GM18909 (cell line): ENCODE data around the gene SMIM36.
"Not testable (repeated sequence)": the region's sequence is repeated elsewhere in the genome, so short reads cannot be mapped to it uniquely, and the experiment has no call there.

Source experiments
- ATAC-seq: cut with Tn5 transposase; IDR thresholded peaks from one replicate; pipeline ENCODE4 v1.9.1; 2021; ENCODE audit warnings: mild to moderate bottlenecking; ENCODE audit not compliant: unreplicated experiment, poor library complexity

Gene SMIM36

DNA sequence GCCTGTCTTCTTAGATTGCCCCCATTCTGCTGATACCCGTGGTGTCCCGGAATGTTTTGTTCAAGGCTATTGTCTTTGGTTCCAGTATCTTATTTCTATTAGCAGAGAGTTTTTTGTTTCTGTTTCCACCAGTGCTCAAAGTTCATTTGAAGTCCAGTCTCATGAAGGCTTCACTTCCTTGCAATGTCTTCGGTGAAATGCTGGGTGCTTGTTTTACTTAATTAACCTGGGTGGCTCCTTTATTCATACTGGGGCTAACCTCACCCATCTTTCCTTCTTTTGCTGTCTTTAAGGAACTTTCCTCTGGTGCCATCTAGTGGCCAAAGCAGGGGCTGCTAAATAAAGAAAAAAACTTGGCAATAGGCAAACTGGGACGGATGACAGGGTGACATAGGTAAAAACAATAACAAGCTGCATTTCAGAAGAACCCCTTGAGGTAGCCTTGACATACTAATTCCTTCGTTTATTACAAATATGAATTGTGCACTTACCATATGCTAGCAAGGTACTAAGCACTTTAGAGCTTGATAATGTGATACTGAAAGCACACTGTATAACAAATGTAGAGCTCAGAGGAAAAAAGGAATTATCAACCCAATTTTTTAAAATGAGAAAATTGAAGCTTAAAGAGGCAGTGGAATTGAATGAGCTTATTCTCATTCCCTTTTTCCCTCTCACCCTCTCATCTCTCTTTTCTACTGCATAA is 2.8 kb upstream of the SMIM36 start:
- peak; percentile 89 for ATAC-seq

DNA sequence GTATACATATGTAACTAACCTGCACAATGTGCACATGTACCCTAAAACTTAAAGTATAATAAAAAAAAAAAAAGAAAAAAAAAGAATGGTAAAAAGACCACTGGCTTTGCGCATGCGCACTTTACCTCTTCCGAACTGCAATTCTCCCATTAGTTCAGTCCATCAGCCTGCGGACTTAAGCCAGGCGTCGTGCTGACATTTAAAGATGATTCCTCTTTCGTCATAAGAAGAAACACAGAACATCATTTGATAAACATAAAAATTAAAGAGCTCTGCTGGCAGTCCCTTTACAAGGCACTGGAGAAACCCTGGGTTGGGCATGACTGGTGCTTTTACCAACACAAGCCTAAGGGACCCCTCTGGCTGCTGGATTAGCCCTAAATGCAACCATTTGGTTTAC is 3.6 kb downstream of the SMIM36 start:
- not testable (repeated sequence) for ATAC-seq

DNA sequence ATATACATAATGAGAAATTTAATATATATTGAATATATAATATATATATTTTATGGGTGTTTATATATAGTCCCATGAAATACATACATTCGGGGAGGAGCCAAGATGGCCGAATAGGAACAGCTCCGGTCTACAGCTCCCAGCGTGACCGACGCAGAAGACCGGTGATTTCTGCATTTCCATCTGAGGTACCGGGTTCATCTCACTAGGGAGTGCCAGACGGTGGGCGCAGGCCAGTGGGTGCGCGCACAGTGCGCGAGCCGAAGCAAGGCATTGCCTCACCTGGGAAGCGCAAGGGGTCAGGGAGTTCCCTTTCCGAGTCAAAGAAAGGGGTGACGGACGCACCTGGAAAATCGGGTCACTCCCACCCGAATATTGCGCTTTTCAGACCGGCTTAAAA is 9.6 kb downstream of the SMIM36 start:
- not testable (repeated sequence) for ATAC-seq

DNA sequence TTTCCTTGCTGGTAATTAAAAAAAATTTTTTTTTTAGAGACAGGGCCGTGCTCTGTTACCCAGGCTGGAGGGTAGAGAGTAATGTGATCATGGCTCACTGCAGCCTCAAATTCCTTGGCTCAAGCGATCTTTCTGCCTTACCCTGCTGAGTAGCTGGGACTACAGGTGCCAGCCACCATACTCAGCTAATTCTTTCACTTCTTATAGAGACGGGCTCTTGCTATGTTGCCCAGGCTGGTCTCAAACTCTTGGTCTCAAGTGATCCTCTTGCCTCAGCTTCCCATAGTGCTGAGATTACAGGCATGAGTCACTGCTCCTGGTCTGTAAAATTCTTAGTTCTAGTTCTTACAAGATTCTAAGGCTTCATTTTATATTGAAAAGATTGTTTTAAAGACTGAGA is 11.1 kb downstream of the SMIM36 start:
- no peak for ATAC-seq

DNA sequence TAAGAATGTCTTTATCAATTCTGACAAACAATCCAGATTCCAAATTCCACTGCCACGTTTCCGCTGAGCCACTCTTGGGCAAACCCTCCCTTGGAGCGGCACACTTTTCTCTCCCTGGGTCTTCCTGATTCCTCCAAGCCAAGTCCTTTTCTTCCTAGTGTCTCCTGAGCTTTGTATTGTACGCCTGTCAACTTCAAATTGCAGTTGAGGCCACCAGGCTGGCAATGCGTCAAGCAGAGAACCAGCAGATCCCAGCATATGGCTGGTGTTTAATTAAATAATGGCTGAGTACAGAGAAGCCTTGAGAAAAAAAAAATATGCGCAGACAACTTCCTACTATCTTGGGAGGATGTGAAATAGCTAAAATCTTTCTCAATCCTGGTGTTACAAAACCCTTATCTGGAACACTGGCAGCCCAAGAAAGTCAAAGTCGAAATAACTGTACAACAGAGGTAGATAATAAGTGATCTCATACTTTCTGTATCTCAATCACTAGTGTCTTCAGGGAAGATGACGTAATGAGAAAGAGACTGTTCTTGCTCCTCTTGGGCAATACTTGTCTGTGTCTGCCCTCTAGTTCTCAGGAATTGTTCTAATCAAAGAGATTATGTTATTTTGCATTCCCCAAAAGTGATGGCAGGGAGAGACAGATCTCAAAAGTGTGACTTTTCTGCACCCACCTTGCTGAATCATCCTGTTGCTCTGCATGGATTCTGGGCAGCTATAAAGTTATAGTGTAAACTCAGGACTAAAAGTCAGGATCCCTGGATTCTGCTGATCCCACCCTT is 15.0 kb downstream of the SMIM36 start:
- no peak for ATAC-seq

DNA sequence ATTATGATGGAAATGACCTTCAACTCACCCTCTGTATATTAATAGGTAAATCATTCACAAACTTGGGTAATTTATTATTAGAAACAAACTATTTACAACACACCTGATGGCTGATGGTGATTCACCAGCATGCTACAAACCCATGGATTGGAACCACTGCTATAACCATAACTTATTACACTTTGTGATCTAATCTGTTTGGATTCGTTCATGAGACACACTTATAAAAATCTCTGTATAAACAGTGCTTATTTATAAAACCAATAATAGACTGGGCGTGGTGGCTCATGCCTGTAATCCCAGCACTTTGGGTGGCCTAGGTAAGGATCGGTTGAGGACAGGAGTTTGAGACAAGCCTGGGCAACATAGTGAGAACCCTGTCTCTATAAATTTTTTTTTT is 16.0 kb downstream of the SMIM36 start:
- ATAC-seq = no peak

DNA sequence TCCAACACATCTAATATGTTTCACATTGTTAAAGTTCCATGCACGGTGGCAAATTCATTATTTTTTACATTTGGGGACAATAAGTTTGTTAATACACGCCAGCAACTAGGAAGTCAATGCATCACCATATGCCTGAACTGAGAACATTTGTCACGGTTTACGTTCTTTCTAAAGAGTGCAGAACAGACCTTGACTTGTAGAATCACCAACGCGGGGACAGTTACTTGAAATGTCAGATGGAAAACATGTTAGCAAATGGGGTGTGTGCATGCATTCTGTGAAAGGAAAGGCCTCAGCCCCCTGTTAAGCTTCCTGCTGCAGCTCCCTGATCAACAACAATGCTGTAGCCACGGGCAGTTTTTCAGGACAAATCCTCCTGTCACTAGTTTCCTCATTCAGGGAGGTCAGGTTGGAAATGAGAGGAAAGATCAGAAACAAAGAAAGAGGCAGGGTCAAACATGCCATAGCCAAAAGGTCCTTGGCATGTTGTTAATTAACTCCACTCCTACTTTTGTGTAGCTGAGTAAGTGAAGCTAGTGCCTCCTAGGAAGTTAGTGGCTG is 18.4 kb downstream of the SMIM36 start:
- ATAC-seq = no peak

DNA sequence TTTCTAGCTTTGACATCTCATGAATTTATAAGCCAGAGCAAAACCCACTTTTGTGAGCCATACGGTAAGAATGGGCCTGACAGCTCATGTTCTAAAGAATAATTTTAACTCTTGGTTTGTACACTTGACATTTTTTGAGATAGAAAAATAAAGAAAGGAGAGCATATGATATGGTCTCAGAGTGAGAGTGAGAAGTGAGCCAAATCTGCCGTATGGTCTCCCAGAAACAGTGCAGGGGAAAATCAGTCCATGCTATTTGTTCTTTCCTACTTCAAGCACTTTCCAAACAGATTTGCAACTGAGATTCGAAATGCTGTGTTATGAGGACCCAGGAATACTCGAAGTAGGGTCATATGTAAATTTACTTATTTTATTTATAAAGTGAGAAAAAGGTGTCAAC is 20.9 kb downstream of the SMIM36 start:
- no peak for ATAC-seq

DNA sequence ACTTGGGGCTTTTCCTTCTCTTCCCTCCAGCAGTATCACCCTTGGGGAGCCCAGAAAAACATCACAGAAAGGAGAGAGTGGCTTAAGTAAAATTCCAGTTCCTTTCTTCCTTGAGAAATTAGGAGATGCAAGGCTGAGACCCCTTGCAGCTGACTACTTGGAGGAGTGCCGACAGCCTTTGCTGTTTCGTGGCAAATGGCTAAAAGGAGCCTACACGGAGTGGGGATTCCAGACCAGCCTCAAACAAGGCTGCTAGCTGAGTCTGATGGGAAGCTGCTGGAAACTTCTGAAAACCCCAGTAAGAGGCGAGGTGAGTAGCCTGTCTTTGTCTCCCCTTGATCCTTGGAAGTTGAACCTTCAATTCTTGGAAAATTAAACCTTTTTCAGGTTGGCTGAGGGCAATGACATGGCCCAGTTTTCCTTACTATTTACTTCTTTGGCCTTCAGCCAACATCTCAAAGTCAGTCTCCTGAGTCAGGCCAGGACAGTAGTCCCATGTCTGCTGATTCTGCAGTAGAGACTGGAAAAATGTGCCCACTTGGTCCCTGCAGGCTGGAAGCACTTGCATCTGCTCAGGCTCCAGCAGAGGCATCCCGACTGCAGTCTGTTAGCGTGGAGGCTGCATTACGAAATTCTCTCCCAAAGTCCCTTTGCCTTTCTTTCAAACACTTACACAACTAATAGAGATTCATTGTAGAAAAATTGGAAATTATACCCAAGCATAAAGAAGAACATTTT is 23.4 kb downstream of the SMIM36 start:
- no peak for ATAC-seq

DNA sequence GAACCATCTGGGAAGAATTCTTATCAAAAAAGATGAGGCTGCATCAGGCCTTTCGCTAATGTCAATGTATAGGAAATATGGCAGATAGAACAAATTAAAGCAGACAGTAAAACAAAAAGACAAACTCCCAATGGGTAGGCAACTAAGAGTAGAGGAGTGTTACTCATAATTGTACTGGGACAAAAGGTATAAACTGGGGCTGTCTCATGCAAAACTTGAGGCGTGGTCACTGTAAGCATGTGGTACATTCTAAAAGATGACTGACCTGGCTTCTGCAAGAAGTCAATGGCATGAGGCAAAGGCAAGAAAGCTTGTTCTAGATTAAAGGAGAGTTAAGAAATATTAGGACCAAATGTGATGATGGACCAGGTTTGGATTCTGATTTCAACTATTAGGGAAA is 26.7 kb downstream of the SMIM36 start:
- ATAC-seq = no peak

DNA sequence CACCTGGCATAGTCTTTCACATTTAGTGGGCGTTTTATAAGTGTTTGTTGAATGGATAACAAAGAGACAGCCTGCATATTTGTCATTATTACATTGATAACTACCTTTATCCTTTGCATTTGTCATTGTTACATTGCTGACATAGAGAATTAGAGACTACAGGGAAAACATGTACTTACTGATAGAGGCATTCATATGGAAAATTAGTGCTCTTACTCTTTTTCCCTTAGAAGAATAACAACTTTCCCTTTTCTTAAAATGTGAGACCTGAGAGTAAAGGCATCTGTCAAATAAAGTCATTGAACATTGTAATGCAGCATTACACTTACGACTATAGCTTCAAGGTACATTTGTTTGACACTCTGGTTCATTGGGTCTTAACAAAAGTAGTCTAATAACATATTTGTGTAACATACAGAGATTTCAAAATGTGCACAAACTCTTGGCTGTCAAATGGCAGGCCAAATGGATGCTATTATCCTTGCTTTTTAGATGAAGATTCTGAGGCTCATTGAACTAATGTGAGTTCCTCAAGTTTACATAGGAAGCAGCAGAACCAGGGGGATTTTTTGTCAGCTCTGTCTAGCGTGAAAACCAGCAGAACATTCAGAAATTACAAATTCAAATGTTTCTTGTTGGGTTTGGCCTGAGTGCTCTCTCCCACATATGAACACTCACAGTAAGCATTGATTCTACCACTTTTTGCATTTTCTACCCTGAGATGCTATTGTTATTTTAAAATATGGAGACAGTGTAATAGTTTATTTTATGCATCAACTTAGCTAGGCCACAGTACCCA is 28.5 kb downstream of the SMIM36 start:
- no peak for ATAC-seq

DNA sequence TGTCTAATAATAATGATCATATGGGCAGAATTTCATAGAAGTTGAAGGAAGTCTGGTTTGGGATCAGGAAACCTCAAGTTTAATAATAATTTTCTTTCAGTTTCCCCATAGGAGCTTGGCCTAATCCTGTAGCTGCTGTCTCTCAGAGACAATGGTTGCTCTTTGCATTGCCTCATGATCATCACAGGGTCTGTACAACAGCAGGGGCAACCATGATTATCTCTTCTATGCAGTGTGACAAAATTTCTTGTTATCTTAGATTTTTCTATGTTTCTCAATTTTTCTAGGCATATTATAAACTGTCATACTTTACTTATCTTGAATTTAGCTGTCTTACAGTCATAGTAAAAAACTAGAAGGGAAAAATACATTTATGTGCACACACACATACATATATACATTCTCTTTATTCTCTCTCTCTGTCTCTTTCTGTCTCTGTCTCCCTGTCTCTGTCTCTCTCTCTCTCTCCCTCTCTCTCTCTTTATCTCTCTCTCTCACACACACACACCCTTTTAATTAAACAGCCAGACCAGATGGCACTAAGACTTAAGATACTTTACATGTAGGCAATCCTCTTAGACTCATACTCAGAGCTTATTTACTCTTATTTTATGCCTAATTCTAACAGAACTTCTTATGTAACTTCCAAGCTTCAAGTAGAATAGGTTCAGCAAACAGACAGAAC is 30.5 kb downstream of the SMIM36 start:
- ATAC-seq = no peak

DNA sequence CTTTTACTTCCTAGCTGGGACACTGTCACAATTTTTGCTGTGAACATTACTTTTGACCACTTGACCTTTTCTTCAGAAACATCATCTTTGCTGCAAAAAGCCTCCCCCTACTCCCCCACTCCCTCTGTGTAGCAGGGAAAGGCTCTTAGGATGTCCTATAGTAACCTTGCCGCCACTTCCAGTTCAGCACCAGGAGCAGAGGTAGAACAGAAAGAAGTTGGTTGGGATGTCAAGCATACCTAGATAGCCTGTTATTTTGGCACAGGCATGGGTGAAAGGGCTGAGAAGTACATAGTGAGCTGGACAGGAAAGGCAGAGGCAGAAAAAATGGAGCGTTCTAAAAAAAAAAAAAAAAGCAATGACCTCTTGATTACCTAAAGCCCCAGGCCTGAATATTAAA is 31.3 kb downstream of the SMIM36 start:
- ATAC-seq = no peak

DNA sequence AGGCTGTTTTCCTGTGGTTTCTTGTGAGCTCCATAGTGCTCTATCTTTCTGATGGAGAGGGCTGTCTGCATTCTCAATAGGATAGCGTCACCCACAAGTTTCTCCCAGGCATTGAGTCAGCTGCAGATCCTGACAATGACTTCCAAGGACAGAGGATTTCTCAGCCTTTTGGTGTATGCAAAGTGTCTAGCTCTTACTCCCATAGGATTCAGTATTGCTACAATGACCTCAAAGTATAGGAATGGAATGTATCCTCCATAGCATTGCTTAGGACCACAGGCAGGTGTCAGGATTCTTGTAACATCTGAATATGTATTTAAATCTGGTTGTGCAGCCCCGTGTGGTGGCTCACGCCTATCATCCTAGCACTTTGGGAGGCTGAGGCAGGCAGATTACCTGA is 32.3 kb downstream of the SMIM36 start:
- no peak for ATAC-seq

DNA sequence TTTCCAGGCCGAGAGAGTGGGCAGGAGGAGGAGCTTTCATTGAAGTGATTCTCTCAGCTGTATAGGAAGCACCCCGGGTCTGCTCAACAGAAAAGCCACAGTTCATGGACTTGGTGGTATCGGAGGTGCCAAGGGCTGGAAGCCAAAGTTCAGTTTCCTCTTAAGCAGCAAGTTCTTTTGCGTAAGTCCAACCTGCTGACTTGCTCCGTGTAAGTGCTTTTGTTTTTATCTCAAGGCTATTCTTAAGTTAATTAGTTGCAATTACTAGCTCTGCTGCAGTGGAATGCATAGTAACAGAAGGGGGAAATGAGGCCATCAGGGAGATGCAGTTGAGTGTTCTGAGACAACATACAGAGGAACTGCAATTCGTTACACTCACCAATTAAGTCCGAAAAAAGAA is 44.6 kb downstream of the SMIM36 start:
- ATAC-seq = no peak

DNA sequence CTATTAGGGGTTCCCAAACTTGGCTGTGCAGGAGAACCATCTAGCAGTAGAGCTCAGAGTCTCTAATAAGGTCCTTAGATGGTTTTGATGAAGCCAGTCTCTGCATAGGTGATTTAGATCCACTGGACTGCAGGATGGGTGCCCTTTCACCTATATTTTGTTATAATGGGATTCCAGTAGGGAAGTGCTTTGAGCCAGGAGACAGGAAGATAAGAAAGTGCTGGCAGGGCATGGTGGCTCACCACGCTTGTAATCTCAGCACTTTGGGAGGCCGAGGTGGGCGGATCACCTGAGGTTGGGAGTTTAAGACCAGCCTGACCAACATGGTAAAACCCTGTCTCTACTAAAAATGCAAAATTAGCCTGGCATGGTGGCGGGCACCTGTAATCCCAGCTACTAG is 45.5 kb downstream of the SMIM36 start:
- ATAC-seq = not testable (repeated sequence)

DNA sequence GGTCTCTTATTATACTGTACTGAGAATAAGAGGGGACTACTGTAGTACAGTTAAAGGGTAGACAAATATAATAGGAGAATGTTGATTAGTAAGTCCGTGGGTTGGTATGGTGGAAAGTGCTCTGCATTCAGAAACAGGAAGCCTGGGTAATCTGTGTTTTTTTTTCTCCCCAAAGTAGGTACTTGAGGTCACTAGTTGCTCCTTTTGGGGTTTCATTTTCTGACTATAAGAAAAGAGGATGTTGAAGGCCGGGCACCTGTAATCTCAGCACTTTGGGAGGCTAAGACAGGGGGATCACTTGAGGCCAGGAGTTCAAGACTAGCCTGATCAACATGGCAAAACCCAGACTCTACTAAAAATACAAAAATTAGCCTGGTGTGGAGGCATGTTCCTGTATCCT is 47.7 kb downstream of the SMIM36 start:
- peak; percentile 71 for ATAC-seq

DNA sequence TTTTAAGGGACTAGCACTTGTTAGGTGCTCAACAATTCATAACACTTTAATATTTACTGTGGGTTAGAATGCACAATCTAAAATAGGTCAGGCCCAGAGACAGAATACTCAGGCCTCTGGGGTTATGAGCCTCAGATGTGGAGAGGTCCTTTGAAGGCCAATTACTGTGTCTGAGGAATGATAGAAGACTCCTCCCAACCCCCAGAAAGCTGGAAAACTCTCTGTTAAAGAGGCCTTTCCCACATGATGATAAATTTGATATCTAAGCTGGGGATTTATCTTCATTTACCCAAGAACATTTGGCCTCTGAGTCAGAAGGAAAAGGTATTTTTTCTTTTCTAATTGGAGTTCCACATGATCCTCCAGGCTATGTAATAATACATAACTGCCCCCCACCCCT is 48.5 kb downstream of the SMIM36 start:
- ATAC-seq = no peak

DNA sequence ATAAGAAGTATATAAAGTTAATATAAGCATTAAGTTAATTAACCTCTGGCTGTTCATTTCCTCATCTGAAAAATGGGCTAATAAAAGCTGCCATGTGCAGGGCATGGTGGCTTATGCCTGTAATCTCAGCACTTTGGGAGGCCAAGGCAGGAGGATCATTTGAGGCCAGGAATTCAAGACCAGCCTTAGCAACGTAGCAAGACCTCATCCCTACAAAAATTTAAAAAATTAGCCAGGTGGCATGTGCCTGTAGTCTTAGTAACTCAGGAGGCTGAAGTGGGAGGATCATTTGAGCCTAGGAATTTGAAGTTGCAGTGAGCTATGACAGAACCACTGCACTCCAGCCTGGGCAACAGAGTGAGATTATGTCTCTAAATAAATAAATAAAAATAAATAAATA is 49.0 kb downstream of the SMIM36 start:
- no peak for ATAC-seq

DNA sequence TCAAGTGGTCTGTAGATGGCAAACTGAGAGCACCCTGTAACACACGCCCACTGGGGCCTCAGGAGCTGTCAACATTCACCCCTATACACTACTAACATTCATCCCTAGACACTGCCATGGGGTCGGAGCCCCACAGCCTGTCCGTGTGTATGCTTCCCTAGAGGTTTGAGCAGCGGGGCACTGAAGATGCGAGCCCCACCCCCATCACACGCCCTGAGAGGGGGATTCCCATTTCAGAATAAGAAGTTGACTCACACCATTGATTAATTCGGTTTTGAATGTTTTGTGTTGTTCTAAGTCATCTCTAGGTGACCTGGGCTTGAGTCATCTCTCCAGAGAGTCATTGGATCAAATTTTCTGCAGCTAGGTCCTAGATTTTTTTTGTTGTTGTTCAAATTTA is 52.3 kb downstream of the SMIM36 start:
- peak; percentile 59 for ATAC-seq
